Skin epidermis (tissue), 12 donors: ENCODE data around the gene PAEP.

Experiments
- H3K27ac ChIP-seq, 21 experiments: fragments of 200-600 bp; sonication (generic) in 11 of 21; one replicate each; pipeline ENCODE4 v1.5.0; 2020; ENCODE audit warnings: mild to moderate bottlenecking in 3 of 21, inconsistent platforms in 2 of 21, moderate library complexity in 2 of 21
- H3K4me3 ChIP-seq, 7 experiments: fragments of 200-600 bp; sonication (generic) in 2 of 7; one replicate each; pipeline ENCODE4 v1.5.0; 2020; ENCODE audit warnings: inconsistent platforms in 2 of 7, mild to moderate bottlenecking in 2 of 7, moderate library complexity in 1 of 7

Gene PAEP

GRCh38 chr9:135570456-135570855 is 8.9 kb downstream of the PAEP start:
- Histone ChIP-seq H3K27ac (no peak overlapping the region), H3K4me3 (no peak overlapping the region)

GRCh38 chr9:135572233-135572632 is 10.7 kb downstream of the PAEP start:
- no peak overlapping the region for H3K4me3 ChIP-seq

GRCh38 chr9:135573124-135573523 is 11.6 kb downstream of the PAEP start:
- Histone ChIP-seq H3K4me3 (no peak overlapping the region), H3K27ac (no peak overlapping the region)

More at GRCh38 chr9:135572233-135572632, 10.7 kb downstream of the PAEP start:
- H3K27ac ChIP-seq = no peak overlapping the region

GRCh38 chr9:135574331-135574730 is 12.8 kb downstream of the PAEP start:
- Histone ChIP-seq H3K4me3 (no peak overlapping the region), H3K27ac (no peak overlapping the region)

- Histone ChIP-seq H3K4me3 (no peak overlapping the region), H3K27ac (no peak overlapping the region)
Observed at GRCh38 chr9:135574943-135575342, 13.4 kb downstream of the PAEP start.

- Histone ChIP-seq H3K4me3 (no peak overlapping the region), H3K27ac (no peak overlapping the region)
Observed at GRCh38 chr9:135575995-135576631, 14.6 kb downstream of the PAEP start.

GRCh38 chr9:135577256-135577655 is 15.7 kb downstream of the PAEP start:
- Histone ChIP-seq H3K27ac (no peak overlapping the region), H3K4me3 (no peak overlapping the region)

GRCh38 chr9:135579356-135579755 is 17.8 kb downstream of the PAEP start:
- no peak overlapping the region for H3K4me3 ChIP-seq
- H3K27ac ChIP-seq = no peak overlapping the region

- no peak overlapping the region for H3K4me3 ChIP-seq
- no peak overlapping the region for H3K27ac ChIP-seq
Observed at GRCh38 chr9:135579889-135580660, 18.5 kb downstream of the PAEP start.

- H3K4me3 ChIP-seq = no peak overlapping the region
- H3K27ac ChIP-seq = no peak overlapping the region
Observed at GRCh38 chr9:135580664-135581380, 19.3 kb downstream of the PAEP start.

- Histone ChIP-seq H3K27ac (no peak overlapping the region), H3K4me3 (no peak overlapping the region)
Observed at GRCh38 chr9:135581636-135582426, 20.3 kb downstream of the PAEP start.

- Histone ChIP-seq H3K27ac (no peak overlapping the region), H3K4me3 (no peak overlapping the region)
Observed at GRCh38 chr9:135582541-135582940, 21.0 kb downstream of the PAEP start.

GRCh38 chr9:135582966-135583687 is 21.6 kb downstream of the PAEP start:
- Histone ChIP-seq H3K27ac (no peak overlapping the region), H3K4me3 (no peak overlapping the region)

- Histone ChIP-seq H3K27ac (no peak overlapping the region), H3K4me3 (no peak overlapping the region)
Observed at GRCh38 chr9:135583688-135584011, 22.1 kb downstream of the PAEP start.

GRCh38 chr9:135584371-135584770 is 22.8 kb downstream of the PAEP start:
- Histone ChIP-seq H3K4me3 (no peak overlapping the region), H3K27ac (no peak overlapping the region)

GRCh38 chr9:135584934-135585333 is 23.4 kb downstream of the PAEP start:
- Histone ChIP-seq H3K27ac (no peak overlapping the region), H3K4me3 (no peak overlapping the region)

GRCh38 chr9:135586601-135587109 is 25.1 kb downstream of the PAEP start:
- H3K27ac ChIP-seq = no peak overlapping the region
- H3K4me3 ChIP-seq = no peak overlapping the region

- H3K4me3 ChIP-seq = no peak overlapping the region
- H3K27ac ChIP-seq = no peak overlapping the region
Observed at GRCh38 chr9:135587658-135588057, 26.1 kb downstream of the PAEP start.

GRCh38 chr9:135588371-135588770 is 26.8 kb downstream of the PAEP start:
- Histone ChIP-seq H3K27ac (no peak overlapping the region), H3K4me3 (no peak overlapping the region)
